ENCODE data around the gene GPATCH8.

The GPATCH8 gene

GRCh38 chr17:44503147-44504029 is at the start of gene GPATCH8:
Gene GPATCH8 (minus strand): TSS chr17:44503406. CDS start chr17:44503370, 36 bp downstream.
- peak; percentile 90 to 97 for DNase-seq (ENCODE audit: low spot score in 2 of 2)
- H3K36me3 ChIP-seq (replicated peaks): no peaks in the 10 kb centered on the region
- H3K4me1 ChIP-seq: peaks cover 11% of the 10 kb centered on the region
- H3K4me3 ChIP-seq: peak within 1 kb of the TSS; percentile 89
- H3K9me3 ChIP-seq: no peaks in the 10 kb centered on the region
- in situ Hi-C loops (cut with MboI; ENCODE audit: low sequenced_read_pairs): no loop called here
- no peaks in the 10 kb centered on the region for H3K27me3 ChIP-seq (ENCODE audit: low read depth)

GRCh38 chr17:44552361-44552760 is 49.2 kb upstream of the GPATCH8 start:
- Histone ChIP-seq H3K36me3 (replicated peaks) (no peaks in the 10 kb centered on the region), H3K9me3 (no peaks in the 10 kb centered on the region), H3K4me1 (peaks cover 7% of the 10 kb centered on the region), H3K27me3 (ENCODE audit: low read depth) (no peaks in the 10 kb centered on the region), H3K4me3 (no peak overlapping the region)
- in situ Hi-C loops (cut with MboI; ENCODE audit: low sequenced_read_pairs): no loop called here
- DNase-seq (ENCODE audit: low spot score in 2 of 2): no peak

GRCh38 chr17:44549686-44550085 is 46.5 kb upstream of the GPATCH8 start:
- DNase-seq (ENCODE audit: low spot score in 2 of 2): no peak
- Histone ChIP-seq H3K9me3 (no peaks in the 10 kb centered on the region), H3K4me1 (no peaks in the 10 kb centered on the region; the same call in 1 of the 2 replicates), H3K27me3 (ENCODE audit: low read depth) (no peaks in the 10 kb centered on the region), H3K4me3 (no peak overlapping the region), H3K36me3 (replicated peaks) (no peaks in the 10 kb centered on the region)
- in situ Hi-C loops (cut with MboI; ENCODE audit: low sequenced_read_pairs): no loop called here

GRCh38 chr17:44548376-44549230 is 45.4 kb upstream of the GPATCH8 start:
- DNase-seq (ENCODE audit: low spot score in 2 of 2): no peak
- Histone ChIP-seq H3K27me3 (ENCODE audit: low read depth) (no peaks in the 10 kb centered on the region), H3K36me3 (replicated peaks) (no peaks in the 10 kb centered on the region), H3K4me3 (no peak overlapping the region), H3K4me1 (no peaks in the 10 kb centered on the region; the same call in 1 of the 2 replicates), H3K9me3 (no peaks in the 10 kb centered on the region)
- in situ Hi-C loops (cut with MboI; ENCODE audit: low sequenced_read_pairs): no loop called here

GRCh38 chr17:44547625-44548267 is 44.5 kb upstream of the GPATCH8 start:
- Histone ChIP-seq H3K4me1 (no peaks in the 10 kb centered on the region; the same call in 1 of the 2 replicates), H3K4me3 (no peak overlapping the region), H3K36me3 (replicated peaks) (no peaks in the 10 kb centered on the region), H3K27me3 (ENCODE audit: low read depth) (no peaks in the 10 kb centered on the region), H3K9me3 (no peaks in the 10 kb centered on the region)
- no peak for DNase-seq (ENCODE audit: low spot score in 2 of 2)
- in situ Hi-C loops (cut with MboI; ENCODE audit: low sequenced_read_pairs): no loop called here

- in situ Hi-C loops (cut with MboI; ENCODE audit: low sequenced_read_pairs): no loop called here
- Histone ChIP-seq H3K4me3 (no peak overlapping the region), H3K4me1 (no peaks in the 10 kb centered on the region; the same call in 1 of the 2 replicates), H3K36me3 (replicated peaks) (no peaks in the 10 kb centered on the region), H3K9me3 (no peaks in the 10 kb centered on the region), H3K27me3 (ENCODE audit: low read depth) (no peaks in the 10 kb centered on the region)
- no peak for DNase-seq (ENCODE audit: low spot score in 2 of 2)
Observed at GRCh38 chr17:44546671-44547606, 43.7 kb upstream of the GPATCH8 start.

GRCh38 chr17:44543905-44544523 is 40.8 kb upstream of the GPATCH8 start:
- H3K4me3 ChIP-seq: no peak overlapping the region
- no peak for DNase-seq (ENCODE audit: low spot score in 2 of 2)
- no peaks in the 10 kb centered on the region for H3K9me3 ChIP-seq
- no peaks in the 10 kb centered on the region for H3K27me3 ChIP-seq (ENCODE audit: low read depth)
- peaks cover 9% of the 10 kb centered on the region for H3K4me1 ChIP-seq
- H3K36me3 ChIP-seq (replicated peaks): no peaks in the 10 kb centered on the region
- in situ Hi-C loops (cut with MboI; ENCODE audit: low sequenced_read_pairs): no loop called here

- in situ Hi-C loops (cut with MboI; ENCODE audit: low sequenced_read_pairs): no loop called here
- no peaks in the 10 kb centered on the region for H3K36me3 ChIP-seq (replicated peaks)
- no peaks in the 10 kb centered on the region for H3K27me3 ChIP-seq (ENCODE audit: low read depth)
- H3K4me3 ChIP-seq: no peak overlapping the region
- no peak for DNase-seq (ENCODE audit: low spot score in 2 of 2)
- no peaks in the 10 kb centered on the region for H3K9me3 ChIP-seq
- H3K4me1 ChIP-seq: peaks cover 9% of the 10 kb centered on the region
Observed at GRCh38 chr17:44543213-44543904, 40.2 kb upstream of the GPATCH8 start.

GRCh38 chr17:44541884-44542581 is 38.8 kb upstream of the GPATCH8 start:
- no peaks in the 10 kb centered on the region for H3K9me3 ChIP-seq
- H3K36me3 ChIP-seq (replicated peaks): no peaks in the 10 kb centered on the region
- no peak for DNase-seq (ENCODE audit: low spot score in 2 of 2)
- H3K27me3 ChIP-seq (ENCODE audit: low read depth): no peaks in the 10 kb centered on the region
- in situ Hi-C loops (cut with MboI; ENCODE audit: low sequenced_read_pairs): no loop called here
- no peak overlapping the region for H3K4me3 ChIP-seq
- peaks cover 9% of the 10 kb centered on the region for H3K4me1 ChIP-seq

GRCh38 chr17:44540246-44541084 is 37.3 kb upstream of the GPATCH8 start:
- no peak for DNase-seq (ENCODE audit: low spot score in 2 of 2)
- Histone ChIP-seq H3K9me3 (no peaks in the 10 kb centered on the region), H3K27me3 (ENCODE audit: low read depth) (no peaks in the 10 kb centered on the region), H3K36me3 (replicated peaks) (no peaks in the 10 kb centered on the region), H3K4me3 (no peak overlapping the region), H3K4me1 (peaks cover 9% of the 10 kb centered on the region)
- in situ Hi-C loops (cut with MboI; ENCODE audit: low sequenced_read_pairs): no loop called here

- Histone ChIP-seq H3K9me3 (no peaks in the 10 kb centered on the region), H3K27me3 (ENCODE audit: low read depth) (no peaks in the 10 kb centered on the region), H3K4me3 (no peak overlapping the region), H3K4me1 (peaks cover 9% of the 10 kb centered on the region), H3K36me3 (replicated peaks) (no peaks in the 10 kb centered on the region)
- in situ Hi-C loops (cut with MboI; ENCODE audit: low sequenced_read_pairs): no loop called here
- DNase-seq (ENCODE audit: low spot score in 2 of 2): peak in 1 of 2 experiments; percentile 65
Observed at GRCh38 chr17:44539673-44540072, 36.5 kb upstream of the GPATCH8 start.

All from HAP-1 (cell line).